Suprapubic skin (tissue), 4 donors: ENCODE results near the gene KRTAP5-7. TPM values are rescaled to one million over a fixed set of nuclear protein-coding genes. Genes with fewer than 3 reads are reported as not detected.

Experiments used
- DNase-seq, 2 donors: peaks; one replicate each; pipeline ENCODE4 v3.0.0-alpha.2; 2019; ENCODE audit warnings: low spot score in 2 of 2
- H3K27ac ChIP-seq: fragments of 200-600 bp; sonication (generic); one replicate; pipeline ENCODE4 v1.5.1; 2019
- H3K27me3 ChIP-seq: fragments of 200-600 bp; sonication (generic); one replicate; pipeline ENCODE4 v1.5.1; 2019
- H3K36me3 ChIP-seq: fragments of 200-600 bp; sonication (generic); one replicate; pipeline ENCODE4 v1.5.1; 2019
- H3K4me1 ChIP-seq: fragments of 200-600 bp; sonication (generic); one replicate; pipeline ENCODE4 v1.5.1; 2019
- H3K4me3 ChIP-seq: fragments of 200-600 bp; sonication (generic); one replicate; pipeline ENCODE4 v1.5.1; 2019; ENCODE audit warnings: mild to moderate bottlenecking
- H3K9me3 ChIP-seq: fragments of 200-600 bp; sonication (generic); one replicate; pipeline ENCODE4 v1.5.1; 2019
- EP300 ChIP-seq: sonication (generic); formaldehyde crosslinking; IDR thresholded peaks from one replicate; pipeline ENCODE4 v1.6.1; 2017; ENCODE audit warnings: antibody characterized with exemption
- POLR2A ChIP-seq, 2 donors: fragments of 450-650 bp; IDR thresholded peaks; one replicate each; pipeline ENCODE4 v1.6.1; 2017; ENCODE audit warnings: antibody characterized with exemption in 2 of 2, mild to moderate bottlenecking in 2 of 2, moderate library complexity in 2 of 2
- POLR2AphosphoS5 ChIP-seq, 3 donors: sonication (generic); formaldehyde crosslinking; IDR thresholded peaks; one replicate each; pipeline ENCODE4 v1.6.1; 2017; ENCODE audit warnings: antibody characterized with exemption in 3 of 3
- WGBS: methylation state at CpG from one replicate; pipeline ENCODE4 v1.1.5; 2018; 5-methylcytosine and 5-hydroxymethylcytosine counted together
- total RNA-seq, 4 donors: library from RNA; depleted of rRNA; stranded (reverse); fragments of >200 nt; gene quantifications; one replicate each; pipeline ENCODE4 v1.1.0, GENCODE V29; 2016
- TF ChIP-seq, protein P1 (sequence below), 2 donors: fragments of 200-600 bp in 1 of 2; fragments of 450-650 bp in 1 of 2; sonication (generic) in 1 of 2; IDR thresholded peaks; one replicate each; pipeline ENCODE4 v1.5.1; 2016 to 2019; ENCODE audit warnings: antibody characterized with exemption in 2 of 2, mild to moderate bottlenecking in 1 of 2, moderate library complexity in 1 of 2

Gene KRTAP5-7
- total RNA-seq, 4 donors from 2014 or later, result 0.42 to 3.0 (median 1.0) TPM; not detected in 1

DNA sequence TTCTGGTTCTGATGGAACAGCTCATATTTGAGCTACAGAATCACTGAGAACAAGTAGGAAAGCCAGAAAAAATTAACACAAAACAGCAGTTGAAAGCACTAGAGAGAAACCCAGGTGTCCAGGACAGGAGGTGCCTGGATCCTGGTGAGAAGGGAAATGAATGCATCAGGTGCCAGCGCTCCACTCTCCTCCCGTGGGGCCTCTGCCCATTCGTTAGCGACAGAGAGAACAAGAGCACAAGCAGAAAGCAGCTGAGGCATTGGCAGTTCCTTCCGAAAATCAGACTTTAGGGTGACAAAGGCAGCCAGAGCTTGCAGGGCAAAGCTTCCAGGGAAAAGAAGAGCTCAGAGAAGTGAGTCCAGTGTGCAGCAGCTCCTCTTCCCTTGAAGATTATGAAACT lies 20.0 kb upstream of the KRTAP5-7 start:
- whole genome bisulfite sequencing, result 95% methylated on average over 5 of the region's 5 CpGs
- Histone ChIP-seq H3K36me3 (peaks cover 3% of the 10 kb centered on the region), H3K27ac (no peak overlapping the region), H3K27me3 (no peaks in the 10 kb centered on the region), H3K9me3 (peaks cover 9% of the 10 kb centered on the region), H3K4me1 (no peaks in the 10 kb centered on the region), H3K4me3 (no peak overlapping the region)
- DNase-seq, result no peak
- TF ChIP-seq POLR2AphosphoS5 (IDR thresholded peaks at IDR 0.05), result no peak
- TF ChIP-seq EP300, result no peak
- no peak for TF ChIP-seq POLR2A (IDR thresholded peaks at IDR 0.05)
- TF ChIP-seq, protein P1, sequence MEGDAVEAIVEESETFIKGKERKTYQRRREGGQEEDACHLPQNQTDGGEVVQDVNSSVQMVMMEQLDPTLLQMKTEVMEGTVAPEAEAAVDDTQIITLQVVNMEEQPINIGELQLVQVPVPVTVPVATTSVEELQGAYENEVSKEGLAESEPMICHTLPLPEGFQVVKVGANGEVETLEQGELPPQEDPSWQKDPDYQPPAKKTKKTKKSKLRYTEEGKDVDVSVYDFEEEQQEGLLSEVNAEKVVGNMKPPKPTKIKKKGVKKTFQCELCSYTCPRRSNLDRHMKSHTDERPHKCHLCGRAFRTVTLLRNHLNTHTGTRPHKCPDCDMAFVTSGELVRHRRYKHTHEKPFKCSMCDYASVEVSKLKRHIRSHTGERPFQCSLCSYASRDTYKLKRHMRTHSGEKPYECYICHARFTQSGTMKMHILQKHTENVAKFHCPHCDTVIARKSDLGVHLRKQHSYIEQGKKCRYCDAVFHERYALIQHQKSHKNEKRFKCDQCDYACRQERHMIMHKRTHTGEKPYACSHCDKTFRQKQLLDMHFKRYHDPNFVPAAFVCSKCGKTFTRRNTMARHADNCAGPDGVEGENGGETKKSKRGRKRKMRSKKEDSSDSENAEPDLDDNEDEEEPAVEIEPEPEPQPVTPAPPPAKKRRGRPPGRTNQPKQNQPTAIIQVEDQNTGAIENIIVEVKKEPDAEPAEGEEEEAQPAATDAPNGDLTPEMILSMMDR (IDR thresholded peaks at IDR 0.05), result no peak

DNA sequence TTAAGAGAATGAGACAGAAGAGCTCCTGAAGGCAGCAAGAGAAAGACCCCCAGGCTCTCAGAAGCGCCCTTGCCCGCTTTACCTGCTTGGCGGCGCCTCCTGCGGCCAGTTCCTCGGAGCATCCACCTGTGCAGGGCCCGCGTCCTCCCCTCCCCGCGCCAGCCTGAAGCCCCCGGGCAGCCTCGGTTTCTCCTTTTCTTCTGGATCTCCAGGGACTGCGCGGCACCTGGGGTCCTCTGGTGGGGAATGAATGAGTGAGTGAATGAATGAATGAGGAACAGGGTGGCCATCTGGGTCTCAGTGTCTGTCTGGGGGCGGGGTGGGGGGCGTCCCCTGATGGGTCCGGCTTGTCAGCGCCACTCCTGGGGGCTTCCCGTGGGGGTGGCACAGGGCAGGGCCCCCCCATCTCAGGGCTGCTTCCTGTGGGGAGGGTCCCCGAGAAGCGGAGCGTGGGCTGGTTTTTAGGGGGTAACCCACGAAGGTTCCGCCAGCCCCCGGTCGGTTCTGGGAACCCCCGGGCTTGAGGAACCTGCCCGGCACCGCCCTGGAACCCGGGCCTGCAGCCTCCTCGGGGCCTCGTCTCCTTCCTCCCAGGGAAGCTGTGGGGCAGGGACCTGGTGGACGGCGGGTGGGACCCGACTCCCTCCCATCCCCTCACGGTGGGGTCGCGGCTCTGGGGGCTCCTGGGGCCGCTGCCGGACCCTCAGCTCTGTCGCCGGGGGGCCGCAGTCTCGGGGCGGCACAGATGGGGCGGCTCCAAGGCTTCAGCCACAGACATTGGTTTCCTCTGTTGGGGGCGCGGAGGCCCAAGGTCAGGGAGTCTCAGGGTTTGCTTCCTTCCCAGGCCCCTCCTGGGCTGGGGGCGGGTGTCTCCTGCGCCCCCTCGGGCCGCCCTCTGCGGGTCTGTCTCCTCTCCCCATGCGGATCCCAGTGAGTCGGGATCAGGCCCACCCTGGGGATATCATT lies 8.3 kb upstream of the KRTAP5-7 start:
- Histone ChIP-seq H3K4me1 (no peaks in the 10 kb centered on the region), H3K4me3 (no peak overlapping the region)

DNA sequence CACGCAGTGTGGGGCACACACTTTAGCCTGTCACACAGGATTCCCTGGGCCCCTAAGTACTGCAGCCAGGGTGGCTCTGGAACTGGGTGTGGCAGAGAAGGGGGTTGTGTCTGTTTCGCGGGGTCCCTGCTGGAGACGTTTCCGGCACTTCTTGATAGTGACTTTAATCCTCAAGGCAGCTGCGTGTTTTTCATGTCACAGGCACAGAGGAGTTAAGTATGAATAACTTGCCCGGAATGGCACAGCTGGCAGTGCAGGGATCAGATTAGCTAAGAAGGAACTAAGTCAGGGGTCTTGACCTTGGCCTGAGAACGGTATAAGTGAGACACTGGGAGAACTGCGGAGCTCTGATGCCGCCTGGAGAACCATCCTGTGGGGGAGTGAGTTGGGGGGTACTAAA lies 7.5 kb upstream of the KRTAP5-7 start:
- Histone ChIP-seq H3K9me3 (no peaks in the 10 kb centered on the region), H3K4me3 (no peak overlapping the region), H3K4me1 (no peaks in the 10 kb centered on the region), H3K36me3 (no peaks in the 10 kb centered on the region), H3K27me3 (no peaks in the 10 kb centered on the region), H3K27ac (no peak overlapping the region)
- TF ChIP-seq, protein P1 (IDR thresholded peaks at IDR 0.05), result no peak
- TF ChIP-seq EP300 (no peak), POLR2A (IDR thresholded peaks at IDR 0.05) (no peak), POLR2AphosphoS5 (IDR thresholded peaks at IDR 0.05) (no peak)
- DNase-seq, result peak; percentile 17 to 69
- WGBS, result 80% methylated on average over 8 of the region's 10 CpGs

More for the DNA sequence above, 8.3 kb upstream of the KRTAP5-7 start:
- no peak for TF ChIP-seq EP300
- TF ChIP-seq, protein P1 (IDR thresholded peaks at IDR 0.05), result no peak
- TF ChIP-seq POLR2A (IDR thresholded peaks at IDR 0.05), result no peak
- no peak for TF ChIP-seq POLR2AphosphoS5 (IDR thresholded peaks at IDR 0.05)
- no peaks in the 10 kb centered on the region for H3K27me3 ChIP-seq
- H3K36me3 ChIP-seq, result no peaks in the 10 kb centered on the region
- peak; percentile 44 to 69 for DNase-seq
- no peak overlapping the region for H3K27ac ChIP-seq
- 93% methylated on average over 18 of the region's 55 CpGs for WGBS
- H3K9me3 ChIP-seq, result no peaks in the 10 kb centered on the region

DNA sequence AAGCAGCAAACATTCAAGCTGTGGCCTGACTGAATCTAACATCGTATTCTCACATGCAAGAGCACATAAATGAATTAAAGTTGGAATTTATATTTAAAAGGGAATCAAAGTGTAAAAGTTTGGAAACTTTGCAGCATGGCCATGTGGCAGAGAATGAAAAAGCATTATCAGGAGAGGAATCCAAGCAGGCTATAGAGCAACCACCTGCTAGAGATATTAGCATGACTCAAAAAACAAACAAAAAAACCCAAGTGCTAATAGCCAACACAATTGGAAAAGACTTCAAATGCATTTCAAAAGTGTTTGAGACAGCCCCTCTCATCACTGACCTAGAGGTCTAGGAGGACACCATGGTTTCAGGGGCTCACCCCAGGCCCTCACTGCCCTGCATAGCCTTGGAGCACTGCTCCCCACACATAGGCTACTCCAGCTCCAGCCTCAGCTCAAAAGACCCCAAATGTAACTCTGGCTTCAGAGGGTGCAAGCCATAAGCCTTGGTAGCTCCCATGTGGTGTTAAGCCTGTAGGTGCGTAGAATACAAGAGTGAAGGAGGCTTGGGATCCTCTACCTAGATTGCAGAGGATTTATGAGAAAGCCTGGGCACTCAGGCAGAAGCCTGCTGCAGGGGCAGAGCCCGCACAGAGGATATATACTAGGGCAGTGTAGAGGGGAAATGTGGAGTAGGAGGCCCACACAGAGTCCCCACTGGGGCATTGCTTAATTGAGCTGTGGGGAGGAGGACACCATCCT lies 1.7 kb upstream of the KRTAP5-7 start:
- H3K4me3 ChIP-seq, result no peak overlapping the region
- 58% methylated on average over 3 of the region's 3 CpGs for WGBS
- DNase-seq, result peak in 1 of 2 donors; percentile 20
- no peaks in the 10 kb centered on the region for H3K4me1 ChIP-seq
- H3K27me3 ChIP-seq, result no peaks in the 10 kb centered on the region
- no peak overlapping the region for H3K27ac ChIP-seq
- H3K9me3 ChIP-seq, result no peaks in the 10 kb centered on the region
- no peaks in the 10 kb centered on the region for H3K36me3 ChIP-seq
- TF ChIP-seq POLR2AphosphoS5 (IDR thresholded peaks at IDR 0.05) (no peak), EP300 (no peak), POLR2A (IDR thresholded peaks at IDR 0.05) (no peak)
- TF ChIP-seq, protein P1 (IDR thresholded peaks at IDR 0.05), result no peak
